Stomach (tissue), 9 donors: Measurements from ENCODE around the gene TEX48. TPM values are rescaled to one million over a fixed set of nuclear protein-coding genes. Genes with fewer than 3 reads are reported as not detected.

ENCODE experiments used
- DNase-seq, 2 donors: peaks; one replicate each; pipeline versions ENCODE4 v3.0.0 to v3.0.0-alpha.2; 2013 to 2019
- H3K27ac ChIP-seq, 5 donors: fragments of 200-600 bp in 4 of 5; sonication (generic) in 4 of 5; one replicate each; pipeline ENCODE4 v1.5.1; 2013 to 2019; ENCODE audit warnings: mild to moderate bottlenecking in 1 of 5, moderate library complexity in 1 of 5
- H3K27me3 ChIP-seq, 3 donors: fragments of 200-600 bp; sonication (generic); one replicate each; pipeline ENCODE4 v1.5.1; 2017 to 2019; ENCODE audit warnings: mixed run types in 1 of 3
- H3K36me3 ChIP-seq, 4 donors: fragments of 200-600 bp; sonication (generic); 1 replicate in 3 of 4; 2 replicates in 1 of 4; pipeline ENCODE4 v1.5.1; 2016 to 2019
- H3K4me1 ChIP-seq, 4 donors: fragments of 200-600 bp; sonication (generic); one replicate each; pipeline ENCODE4 v1.5.1; 2016 to 2019
- H3K4me3 ChIP-seq, 4 donors: fragments of 200-600 bp; sonication (generic) in 3 of 4; one replicate each; pipeline ENCODE4 v1.5.1; 2016 to 2019; ENCODE audit warnings: mild to moderate bottlenecking in 1 of 4
- H3K9me3 ChIP-seq, 4 donors: fragments of 200-600 bp; sonication (generic); one replicate each; pipeline ENCODE4 v1.5.1; 2016 to 2019
- CTCF ChIP-seq, 7 experiments: fragments of 450-650 bp in 4 of 7; fragments of 200-600 bp in 3 of 7; sonication (generic) in 3 of 7; IDR thresholded peaks; one replicate each; pipeline ENCODE4 v1.5.1; 2016 to 2019; ENCODE audit warnings: antibody characterized with exemption in 7 of 7, control low read depth in 2 of 7, mild to moderate bottlenecking in 1 of 7
- EP300 ChIP-seq: sonication (generic); formaldehyde crosslinking; IDR thresholded peaks from one replicate; pipeline ENCODE4 v1.6.1; 2017; ENCODE audit warnings: antibody characterized with exemption
- POLR2A ChIP-seq, 4 donors: fragments of 450-650 bp; IDR thresholded peaks; one replicate each; pipeline ENCODE4 v1.6.1; 2016; ENCODE audit warnings: antibody characterized with exemption in 4 of 4, control low read depth in 2 of 4, mild to moderate bottlenecking in 1 of 4, moderate library complexity in 1 of 4
- POLR2AphosphoS5 ChIP-seq, 3 donors: sonication (generic); formaldehyde crosslinking; IDR thresholded peaks; one replicate each; pipeline ENCODE4 v1.6.1; 2016; ENCODE audit warnings: antibody characterized with exemption in 3 of 3
- WGBS, 5 donors: extraction: QIAGEN DNeasy Blood & Tissue Kit in 3 of 5; methylation state at CpG; one replicate each; pipeline versions ENCODE4 v1.1.5 to v1.1.7; 2013 to 2018; 5-methylcytosine and 5-hydroxymethylcytosine counted together
- intact Hi-C: fragments of 100-400 bp; cut with DNase I; formaldehyde crosslinking; loops from one replicate; pipeline ENCODE4 v1.15.1; 2023; ENCODE audit warnings: low total_unique reads
- polyA plus RNA-seq, 3 donors: library from polyadenylated mRNA; stranded (reverse); fragments of 200-250 nt; gene quantifications; one replicate each; pipeline ENCODE4 v1.2.3, GENCODE V29; 2013
- total RNA-seq, 5 donors: library from RNA; depleted of rRNA; stranded (reverse); fragments of >200 nt; gene quantifications; one replicate each; pipeline versions ENCODE4 v1.1.0 to v1.2.3, GENCODE V29; 2014 to 2016
- donor health status: healthy with polysubstance abuse.
- donor health status: Bipolar disorder and iron deficiency.
- donor health status: healthy.

The TEX48 gene
- total and polyA plus RNA-seq, 8 donors, result not detected

- Histone ChIP-seq H3K9me3 (no peaks in the 10 kb centered on the region), H3K27ac (no peak overlapping the region), H3K27me3 (no peaks in the 10 kb centered on the region), H3K4me3 (no peak overlapping the region), H3K4me1 (no peaks in the 10 kb centered on the region), H3K36me3 (no peaks in the 10 kb centered on the region)
- intact Hi-C loops, result no loop called here
- 80 to 85% (median 82%) methylated on average over 11 of the region's 11 CpGs for WGBS, 5 donors
- no peak for DNase-seq
- no peak for TF ChIP-seq POLR2AphosphoS5 (IDR thresholded peaks at IDR 0.05)
- no peak for TF ChIP-seq EP300
- no peak for TF ChIP-seq POLR2A (IDR thresholded peaks at IDR 0.05)
- no peak for TF ChIP-seq CTCF (IDR thresholded peaks at IDR 0.05)
Observed at GRCh38 chr9:114691046-114691955, 9.3 kb upstream of the TEX48 start.

- Histone ChIP-seq H3K4me3 (no peak overlapping the region), H3K27me3 (no peaks in the 10 kb centered on the region), H3K36me3 (no peaks in the 10 kb centered on the region), H3K9me3 (no peaks in the 10 kb centered on the region), H3K4me1 (no peaks in the 10 kb centered on the region), H3K27ac (no peak overlapping the region)
- 91 to 94% (median 92%) methylated on average over 4 of the region's 4 CpGs for WGBS, 5 donors
- intact Hi-C loops, result no loop called here
- DNase-seq, result no peak
- TF ChIP-seq EP300 (no peak), CTCF (IDR thresholded peaks at IDR 0.05) (no peak), POLR2AphosphoS5 (IDR thresholded peaks at IDR 0.05) (no peak), POLR2A (IDR thresholded peaks at IDR 0.05) (no peak)
Observed at GRCh38 chr9:114690308-114690707, 8.3 kb upstream of the TEX48 start.

- TF ChIP-seq EP300 (no peak), POLR2A (IDR thresholded peaks at IDR 0.05) (no peak), POLR2AphosphoS5 (IDR thresholded peaks at IDR 0.05) (no peak), CTCF (IDR thresholded peaks at IDR 0.05) (no peak)
- Histone ChIP-seq H3K27ac (no peak overlapping the region), H3K9me3 (no peaks in the 10 kb centered on the region), H3K4me3 (no peak overlapping the region), H3K4me1 (no peaks in the 10 kb centered on the region), H3K36me3 (no peaks in the 10 kb centered on the region), H3K27me3 (no peaks in the 10 kb centered on the region)
- DNase-seq, result no peak
- WGBS, 5 donors, result 89 to 94% (median 91%) methylated on average over 7 of the region's 7 CpGs
- intact Hi-C loops, result no loop called here
Observed at GRCh38 chr9:114689813-114690212, 7.8 kb upstream of the TEX48 start.

GRCh38 chr9:114688909-114689610, 7.1 kb upstream of the TEX48 start:
- TF ChIP-seq POLR2AphosphoS5 (IDR thresholded peaks at IDR 0.05) (no peak), POLR2A (IDR thresholded peaks at IDR 0.05) (no peak), EP300 (no peak), CTCF (IDR thresholded peaks at IDR 0.05) (no peak)
- 87 to 96% (median 92%) methylated on average over 3 of the region's 3 CpGs for WGBS, 5 donors
- intact Hi-C loops, result no loop called here

More at GRCh38 chr9:114688909-114689610, 7.1 kb upstream of the TEX48 start:
- Histone ChIP-seq H3K27ac (no peak overlapping the region), H3K4me1 (no peaks in the 10 kb centered on the region), H3K9me3 (no peaks in the 10 kb centered on the region), H3K36me3 (no peaks in the 10 kb centered on the region), H3K27me3 (no peaks in the 10 kb centered on the region), H3K4me3 (no peak overlapping the region)
- DNase-seq, result no peak
